H1 (cell line): ENCODE results near the gene GALNT18. TPM values are rescaled to one million over a fixed set of nuclear protein-coding genes. Genes with fewer than 3 reads are reported as not detected.

ENCODE experiments used
- BRCA1 ChIP-seq: IDR thresholded peaks from 2 replicates; pipeline ENCODE4 v1.6.1; 2012; ENCODE audit warnings: low read depth, low read length, improper control_type of control experiment
- CHD2 ChIP-seq: IDR thresholded peaks from 2 replicates; pipeline ENCODE4 v1.6.1; 2012; ENCODE audit warnings: low read length, improper control_type of control experiment
- EP300 ChIP-seq, 2 experiments: IDR thresholded peaks; 1 replicate in 1 of 2; 2 replicates in 1 of 2; pipeline ENCODE4 v1.6.1; 2011 to 2012; ENCODE audit warnings: low read depth in 2 of 2, low read length in 2 of 2, mild to moderate bottlenecking in 2 of 2, borderline replicate concordance in 1 of 2, inconsistent platforms in 1 of 2, moderate library complexity in 1 of 2
- HDAC6 ChIP-seq: IDR thresholded peaks from one replicate; pipeline ENCODE4 v1.7.1; 2012; ENCODE audit warnings: low read depth, mild to moderate bottlenecking, inconsistent platforms, low read length, moderate library complexity
- JUN ChIP-seq: IDR thresholded peaks from 2 replicates; pipeline ENCODE4 v1.6.1; 2011; ENCODE audit warnings: low read depth, mild to moderate bottlenecking, improper control_type of control experiment, low read length
- NRF1 ChIP-seq: IDR thresholded peaks from 2 replicates; pipeline ENCODE4 v1.6.1; 2011; ENCODE audit warnings: mild to moderate bottlenecking, low read depth, low read length, improper control_type of control experiment
- TAF1 ChIP-seq: IDR thresholded peaks from 2 replicates; pipeline ENCODE4 v1.6.1; 2011; ENCODE audit warnings: mild to moderate bottlenecking, low read depth, low read length
- TCF12 ChIP-seq: IDR thresholded peaks from 2 replicates; pipeline ENCODE4 v1.6.1; 2011; ENCODE audit warnings: low read depth, mild to moderate bottlenecking, low read length
- polyA plus RNA-seq, 7 experiments: library from polyadenylated mRNA; depleted of rRNA in 3 of 7; stranded (reverse) in 5 of 7; unstranded in 2 of 7; fragments of >200 nt in 5 of 7; fragments of 200-250 nt in 2 of 7; gene quantifications; 1 replicate in 5 of 7; 2 replicates in 1 of 7; 4 replicates in 1 of 7; pipeline versions ENCODE4 v1.2.1 to v1.2.3, GENCODE V29; 2011 to 2013; ENCODE audit warnings: missing spikeins in 2 of 7, mixed read lengths in 2 of 7
- total RNA-seq: library from RNA; stranded (reverse); fragmentation: NEBNext Ultra II Directional; extraction: Animal tissue kit (Norgen Biotek cat#: 25700); gene quantifications from 2 replicates; pipeline ENCODE4 v1.2.1, GENCODE V29; 2021

Gene GALNT18
- total and polyA plus RNA-seq, 2 of the 8 experiments (the other 6 are each of a cell fraction or from before 2014, with no cell fraction given), result 6.0 to 9.4 TPM

DNA sequence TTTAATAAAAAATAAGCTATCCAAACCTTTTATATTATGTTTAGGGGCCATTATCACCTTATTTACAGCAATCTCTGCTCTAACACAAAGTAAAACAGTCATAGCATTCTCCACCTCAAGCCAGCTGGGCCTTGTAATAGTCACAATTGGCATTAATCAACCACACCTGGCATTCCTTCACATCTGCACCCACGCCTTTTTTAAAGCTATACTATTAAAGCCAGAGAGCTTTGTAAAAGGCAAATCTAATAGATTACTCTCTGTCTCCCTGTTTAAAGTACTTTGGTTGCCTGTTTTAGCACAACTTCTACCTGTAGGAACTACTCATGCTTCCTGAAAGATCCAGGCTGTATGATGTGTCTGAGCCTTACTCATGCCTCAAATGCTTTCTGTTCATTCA is 381.8 kb downstream of the GALNT18 start (continued):
- TF ChIP-seq JUN (no peak), EP300 (IDR thresholded peaks at IDR 0.05; ENCODE audit: borderline replicate concordance in 1 of 2, low read depth in 2 of 2, low read length in 2 of 2) (no peak), TAF1 (no peak), NRF1 (no peak), CHD2 (no peak), HDAC6 (no peak), TCF12 (no peak), BRCA1 (no peak)
